Panc1 (cell line): Measurements from ENCODE around the gene ACACA. TPM values are rescaled to one million over a fixed set of nuclear protein-coding genes. Genes with fewer than 3 reads are reported as not detected.

Experiments
- ATAC-seq: fragments of 200-7000 bp; cut with Tn5 transposase; 2 replicates; pipeline ENCODE4 v1.9.1; 2020; ENCODE audit warnings: mild to moderate bottlenecking, moderate library complexity
- BruUV-seq: library from RNA; stranded (reverse); fragments of 400-500 nt; replicated peaks from 2 replicates; lab custom pipeline; 2021; lab: Mats Ljungman, UMichigan
- CTCF ChIA-PET: fragments of 300-600 bp; sonication (Branson Sonifier 250); formaldehyde crosslinking; loops from one replicate; lab custom pipeline; 2022; ENCODE audit warnings: antibody characterized with exemption; lab: Charles Lee
- POLR2A ChIA-PET: fragments of 300-600 bp; sonication (Branson Sonifier 250); formaldehyde crosslinking; loops from one replicate; lab custom pipeline; 2022; ENCODE audit warnings: antibody characterized with exemption; lab: Charles Lee
- DNase-seq: peaks from one replicate; pipeline ENCODE4 v3.0.0-alpha.2; 2010; ENCODE audit warnings: low read depth, low spot score
- H3K27ac ChIP-seq: 2 replicates; pipeline ENCODE4 v1.5.1; 2011; ENCODE audit warnings: mild to moderate bottlenecking, low read length, inconsistent platforms
- H3K27me3 ChIP-seq: fragments of 200-500 bp; sonication (Bioruptor generic); 2 replicates; pipeline ENCODE4 v1.6.0; 2014; ENCODE audit warnings: low read length, inconsistent platforms; ENCODE audit not compliant: control insufficient read depth, insufficient read depth
- H3K36me3 ChIP-seq: fragments of 200-500 bp; sonication (Bioruptor generic); 2 replicates; pipeline ENCODE4 v1.5.1; 2014; ENCODE audit warnings: inconsistent platforms, mild to moderate bottlenecking, low read length, moderate library complexity; ENCODE audit not compliant: control insufficient read depth, insufficient read depth
- H3K4me1 ChIP-seq: 2 replicates; pipeline ENCODE4 v1.5.1; 2011; ENCODE audit warnings: inconsistent platforms, mild to moderate bottlenecking, low read length, moderate library complexity; ENCODE audit not compliant: control insufficient read depth, insufficient read depth
- H3K4me3 ChIP-seq, 2 experiments: 2 replicates each; pipeline ENCODE4 v1.5.1; 2011 to 2012; ENCODE audit warnings: low read depth in 2 of 2, low read length in 2 of 2, mild to moderate bottlenecking in 2 of 2, inconsistent platforms in 1 of 2, moderate library complexity in 1 of 2
- H3K9me3 ChIP-seq: fragments of 200-500 bp; sonication (Bioruptor generic); 2 replicates; pipeline ENCODE4 v1.5.1; 2014; ENCODE audit warnings: low read depth, mild to moderate bottlenecking, inconsistent platforms, low read length, moderate library complexity; ENCODE audit not compliant: control insufficient read depth, insufficient read depth
- CTCF ChIP-seq: fragments of 450-650 bp; IDR thresholded peaks from 2 replicates; pipeline ENCODE4 v1.5.1; 2017; ENCODE audit warnings: mild to moderate bottlenecking
- POLR2AphosphoS5 ChIP-seq: IDR thresholded peaks from 2 replicates; pipeline ENCODE4 v1.6.1; 2012; ENCODE audit warnings: mild to moderate bottlenecking, low read depth, low read length, moderate library complexity
- REST ChIP-seq, 2 experiments: IDR thresholded peaks; 2 replicates each; pipeline ENCODE4 v1.6.1; 2011 to 2012; ENCODE audit warnings: low read depth in 2 of 2, control low read depth in 1 of 2, low read length in 1 of 2, mild to moderate bottlenecking in 1 of 2, moderate library complexity in 1 of 2; ENCODE audit not compliant: insufficient read depth in 1 of 2
- SIN3A ChIP-seq: IDR thresholded peaks from 2 replicates; pipeline ENCODE4 v1.6.1; 2012; ENCODE audit warnings: low read depth, mild to moderate bottlenecking, low read length, moderate library complexity, borderline replicate concordance; ENCODE audit not compliant: insufficient read depth
- TCF7L2 ChIP-seq: IDR thresholded peaks from 2 replicates; pipeline ENCODE4 v1.6.1; 2011; ENCODE audit warnings: mild to moderate bottlenecking, low read depth, low read length, inconsistent platforms
- in situ Hi-C: cut with HindIII; loops from 2 replicates; pipeline ENCODE4 v1.10.0; 2016; ENCODE audit warnings: low sequenced_read_pairs, low pct_unique_long_range_greater_than_20kb
- intact Hi-C: fragments of 100-400 bp; cut with micrococcal nuclease; formaldehyde crosslinking; loops from one replicate; pipeline ENCODE4 v1.10.0; 2022; ENCODE audit not compliant: unreplicated experiment
- total RNA-seq: library from RNA; stranded (reverse); gene quantifications from one replicate; pipeline ENCODE4 v1.2.1, GENCODE V29; 2021; ENCODE audit not compliant: unreplicated experiment

The ACACA gene
- total RNA-seq, 1 experiment from 2014 or later, result 131 TPM

- H3K27ac ChIP-seq, result no peak overlapping the region
- TF ChIP-seq SIN3A (no peak), REST (IDR thresholded peaks at IDR 0.05; ENCODE audit: insufficient read depth in 1 of 2, low read depth in 2 of 2, low read length in 1 of 2) (no peak), CTCF (no peak), POLR2AphosphoS5 (no peak), TCF7L2 (no peak)
- ChIA-PET POLR2A (no interaction called here), CTCF (no interaction called here)
- H3K27me3 ChIP-seq, result no peaks in the 10 kb centered on the region
- no peak for DNase-seq
- in situ Hi-C loops (no loop called here), intact Hi-C loops (no loop called here)
- peaks cover 7% of the 10 kb centered on the region; the same call in 1 of the 2 replicates for H3K36me3 ChIP-seq
- ATAC-seq, result no peak
- H3K9me3 ChIP-seq, result no peaks in the 10 kb centered on the region
- no TSS peak for BruUV-seq
- no peaks in the 10 kb centered on the region for H3K4me1 ChIP-seq
- H3K4me3 ChIP-seq, result no peak overlapping the region
These were observed 218.5 kb downstream of the ACACA start for GRCh38 chr17:37188157-37188556.

- CTCF ChIA-PET, result no interaction called here
- DNase-seq (no peak), ATAC-seq (no peak)
- in situ Hi-C loops, result no loop called here
- intact Hi-C loops, result no loop called here
- no peak overlapping the region for H3K27ac ChIP-seq
- peaks cover 7% of the 10 kb centered on the region; the same call in 1 of the 2 replicates for H3K36me3 ChIP-seq
- H3K27me3 ChIP-seq, result no peaks in the 10 kb centered on the region
- no peak overlapping the region for H3K4me3 ChIP-seq
- TF ChIP-seq REST (IDR thresholded peaks at IDR 0.05; ENCODE audit: insufficient read depth in 1 of 2, low read depth in 2 of 2, low read length in 1 of 2) (no peak), SIN3A (no peak), TCF7L2 (no peak), POLR2AphosphoS5 (no peak), CTCF (no peak)
- BruUV-seq, result no TSS peak
- H3K4me1 ChIP-seq, result no peaks in the 10 kb centered on the region
- H3K9me3 ChIP-seq, result no peaks in the 10 kb centered on the region
- POLR2A ChIA-PET, result no interaction called here
These were observed 219.4 kb downstream of the ACACA start for GRCh38 chr17:37187262-37187661.
